AML-193 (cell line): Measurements from ENCODE around the gene GPR63.
"Not testable (repeated sequence)": the region's sequence is repeated elsewhere in the genome, so short reads cannot be mapped to it uniquely, and the experiment has no call there.

Experiments used
- DNase-seq, 2 experiments: peaks; one replicate each; lab custom pipeline; 2025; lab: John Stamatoyannopoulos, UW

The GPR63 gene

GRCh38 chr6:96837081-96837971, at the start of gene GPR63:
Gene GPR63, minus strand, starts transcription at chr6:96837477. Its CDS starts 37,746 bp downstream, at chr6:96799731.
- DNase-seq: peak; percentile 35 to 40

- DNase-seq: no peak
Observed at GRCh38 chr6:96886519-96886918, 49.2 kb upstream of the GPR63 start.

- DNase-seq: not testable (repeated sequence)
Observed at GRCh38 chr6:96885187-96885631, 47.9 kb upstream of the GPR63 start.

DNA sequence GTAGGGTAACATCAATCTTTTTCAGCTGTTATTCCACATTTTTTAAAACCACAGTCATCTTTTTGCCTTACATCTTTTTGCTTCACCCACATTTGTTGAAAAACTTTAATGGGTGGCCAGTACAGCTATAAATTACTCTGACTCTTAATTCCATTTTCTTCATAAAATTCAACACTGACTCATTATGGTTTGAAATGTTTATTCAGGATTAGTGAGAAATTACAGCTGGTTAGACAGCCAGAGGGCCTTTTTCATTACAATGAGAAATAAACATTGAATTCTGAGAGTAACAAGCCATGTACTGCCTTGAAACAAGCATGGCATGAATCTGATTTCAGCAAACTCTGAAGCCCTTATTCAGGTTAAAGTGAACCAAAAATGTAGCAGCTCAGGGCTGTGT, 40.9 kb upstream of the GPR63 start:
- no peak for DNase-seq

- no peak for DNase-seq
Observed at GRCh38 chr6:96876886-96877545, 39.7 kb upstream of the GPR63 start.

GRCh38 chr6:96872976-96873375, 35.7 kb upstream of the GPR63 start:
- no peak for DNase-seq

GRCh38 chr6:96865055-96865405, 27.8 kb upstream of the GPR63 start:
- no peak for DNase-seq

DNA sequence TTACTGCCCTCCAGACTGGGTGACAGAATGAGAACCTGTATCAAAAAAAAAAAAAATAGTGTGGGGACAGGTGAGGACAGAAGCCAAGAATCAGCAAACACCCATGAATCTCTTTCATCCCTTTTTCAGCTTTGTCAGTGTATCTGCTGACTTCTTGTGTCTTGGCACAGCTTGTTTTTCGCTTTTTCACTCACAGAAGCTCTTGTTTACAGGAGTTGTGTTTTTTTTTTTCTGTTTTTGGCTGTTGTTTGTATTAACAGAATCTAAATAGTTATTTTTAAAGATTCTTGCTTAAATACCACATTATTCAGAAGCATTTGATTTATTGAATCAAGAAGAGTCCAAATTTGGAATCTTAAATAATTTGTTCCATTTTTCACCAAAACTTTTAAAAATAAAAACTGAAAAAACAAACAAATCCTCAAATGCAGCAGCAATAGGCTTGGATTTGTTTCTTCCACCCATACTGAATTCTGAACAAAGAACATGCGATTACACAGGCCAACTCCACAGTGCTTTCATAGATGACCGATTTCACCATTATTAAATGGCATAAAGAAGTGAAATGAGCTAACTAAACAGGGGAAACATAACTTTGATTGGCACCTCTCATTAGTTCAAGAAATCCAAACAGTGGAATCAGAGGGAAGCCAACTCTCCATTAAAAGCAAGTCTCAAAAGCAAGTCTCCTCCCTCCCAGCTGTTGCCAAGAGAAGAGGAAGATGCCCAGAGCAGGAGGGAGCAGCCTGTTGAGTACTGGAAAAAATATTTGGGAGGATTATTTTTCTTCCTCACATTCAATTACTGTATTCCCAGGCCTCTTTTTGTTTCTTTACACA, 27.2 kb upstream of the GPR63 start:
- no peak for DNase-seq

GRCh38 chr6:96862560-96862959, 25.3 kb upstream of the GPR63 start:
- DNase-seq: no peak

GRCh38 chr6:96861588-96861987, 24.3 kb upstream of the GPR63 start:
- DNase-seq: no peak

GRCh38 chr6:96856856-96857255, 19.6 kb upstream of the GPR63 start:
- DNase-seq: no peak

- no peak for DNase-seq
Observed at GRCh38 chr6:96853083-96853482, 15.8 kb upstream of the GPR63 start.

- no peak for DNase-seq
Observed at GRCh38 chr6:96852605-96853004, 15.3 kb upstream of the GPR63 start.

- DNase-seq: no peak
Observed at GRCh38 chr6:96851858-96852257, 14.6 kb upstream of the GPR63 start.

- no peak for DNase-seq
Observed at GRCh38 chr6:96849615-96850014, 12.3 kb upstream of the GPR63 start.

DNA sequence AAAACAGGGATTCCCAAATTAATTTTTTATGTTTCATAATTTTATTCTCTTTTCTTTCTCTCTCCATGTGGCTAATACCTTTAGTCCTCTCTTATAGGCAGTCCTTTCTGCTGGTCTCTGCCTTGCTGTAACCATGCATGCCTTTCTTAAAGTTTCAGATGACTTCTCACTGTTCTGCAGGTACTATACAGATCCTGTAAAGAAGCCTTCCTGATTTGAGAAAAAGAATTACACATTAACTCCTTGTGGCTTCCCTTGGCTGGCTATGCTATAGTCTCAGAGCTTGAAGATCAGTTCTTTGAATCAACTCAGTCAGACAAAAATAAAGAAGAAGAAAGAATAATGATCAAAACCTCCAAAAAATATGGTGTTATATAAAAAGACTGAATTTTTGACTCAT, 7.3 kb upstream of the GPR63 start:
- no peak for DNase-seq

DNA sequence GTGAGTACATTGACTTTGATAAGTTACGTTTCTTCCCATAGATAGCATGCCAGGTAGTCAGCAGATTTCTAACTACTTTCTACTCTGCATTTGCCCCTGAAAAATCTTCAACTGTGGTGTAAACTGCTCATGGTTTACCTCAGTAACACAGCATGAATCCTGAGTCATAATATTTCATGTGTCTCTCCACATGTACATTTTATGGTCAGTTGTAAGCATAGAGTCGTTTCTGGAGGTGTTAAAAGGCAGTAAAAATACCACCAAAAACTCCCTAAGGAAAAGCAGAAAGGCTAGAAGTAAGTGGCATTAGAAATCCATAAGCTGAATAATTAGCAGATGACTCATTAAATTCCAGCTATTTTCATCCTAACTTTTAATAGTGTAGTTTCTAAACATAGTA, 4.1 kb upstream of the GPR63 start:
- no peak for DNase-seq

- DNase-seq: no peak
Observed at GRCh38 chr6:96836631-96837080, 621 bp downstream of the GPR63 start.

GRCh38 chr6:96834070-96834469, 3.2 kb downstream of the GPR63 start:
- DNase-seq: no peak

- no peak for DNase-seq
Observed at GRCh38 chr6:96832780-96833179, 4.5 kb downstream of the GPR63 start.

DNA sequence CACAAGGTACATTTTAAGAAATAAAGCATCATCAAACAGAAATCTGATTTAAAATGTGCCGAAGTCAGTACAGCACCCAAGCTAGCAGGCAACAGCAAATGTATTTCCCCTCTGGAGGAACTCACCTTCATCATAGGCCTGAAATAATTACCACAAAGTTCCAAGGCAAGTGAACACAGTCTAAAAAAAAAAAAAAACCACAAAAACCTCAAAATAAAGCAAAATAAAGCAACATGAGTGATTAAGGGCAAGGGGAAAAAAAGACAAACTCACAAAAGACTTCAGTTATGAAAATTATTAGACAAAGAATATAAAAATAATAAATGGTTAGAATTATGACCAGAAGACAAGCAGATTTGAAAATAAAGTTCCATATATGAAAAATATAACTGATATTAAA, 10.4 kb downstream of the GPR63 start:
- DNase-seq: no peak

DNA sequence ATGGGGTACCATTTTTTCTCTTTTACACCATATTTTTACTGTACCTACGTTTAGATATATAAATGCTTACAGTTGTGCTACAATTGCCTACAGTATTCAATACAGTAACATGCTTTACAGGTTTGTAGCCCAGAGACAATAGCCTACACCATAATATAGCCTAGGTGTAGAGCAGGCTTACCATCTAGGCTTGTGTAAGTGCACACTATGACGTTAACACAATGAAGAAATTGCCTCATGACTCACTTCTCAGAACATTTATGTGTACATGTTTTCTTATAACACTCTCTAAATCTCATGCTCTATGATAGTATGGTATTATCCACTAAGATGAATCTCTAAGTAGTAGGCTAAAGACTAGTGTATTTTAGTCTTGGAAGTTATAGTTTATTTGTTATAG, 13.5 kb downstream of the GPR63 start:
- DNase-seq: no peak
